ENCODE data around the gene PNLIPRP3.

Gene PNLIPRP3

DNA sequence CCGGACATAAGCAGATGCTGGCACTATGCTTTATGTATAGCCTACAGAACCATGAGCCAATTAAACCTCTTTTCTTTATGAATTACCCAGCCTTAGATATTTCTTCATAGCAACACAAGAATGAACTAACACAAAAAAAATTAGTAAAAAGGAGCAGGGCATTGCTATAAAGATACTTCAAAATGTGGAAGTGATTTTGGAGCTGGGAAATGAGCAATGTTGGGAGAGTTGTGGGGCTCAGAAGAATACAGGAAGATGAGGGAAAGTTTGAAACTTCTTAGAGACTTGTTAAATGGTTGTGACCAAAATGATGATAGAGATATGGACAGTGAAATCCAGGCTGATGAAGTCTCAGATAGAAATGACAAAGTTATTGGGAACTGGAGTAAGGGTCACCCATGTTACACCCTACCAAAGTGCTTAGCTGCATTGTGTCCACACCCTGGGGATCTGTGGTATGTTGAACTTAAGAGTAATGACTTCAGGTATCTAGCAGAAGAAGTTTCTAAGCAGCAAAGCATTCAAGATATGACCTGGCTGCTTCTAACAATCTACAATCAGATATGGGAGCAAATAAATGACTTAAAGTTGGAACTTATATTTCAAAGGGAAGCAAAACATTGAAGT is 24.2 kb downstream of the PNLIPRP3 start:
- DNase-seq = no peak

DNA sequence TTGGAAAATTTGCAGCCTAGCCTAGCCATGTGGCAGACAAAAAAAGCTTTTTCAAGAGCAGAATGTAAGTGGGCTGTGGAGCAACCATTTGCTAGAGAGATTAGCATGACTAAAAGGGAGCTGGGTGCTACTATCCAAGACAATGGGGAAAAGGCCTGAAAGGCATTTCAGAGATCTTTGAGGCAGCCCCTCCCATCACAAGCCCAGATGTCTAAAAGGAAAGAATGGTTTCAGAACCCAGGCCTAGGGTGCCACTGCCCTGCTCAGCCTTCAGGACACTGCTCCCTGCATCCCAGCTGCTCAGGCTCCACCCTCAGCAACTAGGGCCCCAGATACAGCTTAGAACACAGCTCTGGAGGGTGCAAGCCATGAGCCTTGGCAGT is 24.7 kb downstream of the PNLIPRP3 start:
- no peak for DNase-seq

DNA sequence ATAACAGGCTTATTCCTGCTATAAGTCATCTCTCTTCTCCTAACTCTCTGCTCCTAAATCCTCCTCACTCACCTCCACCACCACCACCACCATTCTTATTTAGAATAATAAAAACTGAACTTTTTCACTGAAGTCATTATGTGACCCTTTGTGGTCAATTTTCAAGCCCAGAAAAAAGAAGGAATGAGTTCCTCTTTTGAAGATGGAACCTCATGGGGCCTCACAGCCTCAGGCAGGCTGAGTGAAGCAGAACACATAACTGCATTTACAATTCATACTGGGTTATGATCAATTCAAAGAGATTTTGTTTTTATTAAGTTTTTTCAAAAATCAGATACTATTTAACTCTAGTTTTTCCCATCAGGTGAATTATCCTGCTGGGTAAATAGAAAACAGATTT is 29.8 kb downstream of the PNLIPRP3 start:
- DNase-seq = no peak

DNA sequence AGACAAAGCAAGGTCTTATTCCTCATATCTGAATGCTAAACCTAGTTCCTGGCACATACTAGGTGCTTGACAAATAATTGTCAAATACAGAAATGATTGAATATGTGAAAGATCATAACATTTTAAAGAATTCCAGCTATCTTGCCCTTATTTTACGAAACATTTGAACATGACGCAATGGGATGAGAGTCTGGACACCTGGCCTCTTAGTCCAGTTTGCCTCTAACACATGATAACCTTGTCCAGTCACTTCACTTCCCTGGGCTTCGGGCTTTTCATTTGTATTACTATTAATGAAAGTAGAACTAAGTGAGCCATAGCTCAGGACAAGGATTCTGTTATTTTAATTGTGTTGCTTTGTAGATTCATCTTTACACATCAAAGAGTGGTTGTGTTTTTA is 32.6 kb downstream of the PNLIPRP3 start:
- DNase-seq = no peak

DNA sequence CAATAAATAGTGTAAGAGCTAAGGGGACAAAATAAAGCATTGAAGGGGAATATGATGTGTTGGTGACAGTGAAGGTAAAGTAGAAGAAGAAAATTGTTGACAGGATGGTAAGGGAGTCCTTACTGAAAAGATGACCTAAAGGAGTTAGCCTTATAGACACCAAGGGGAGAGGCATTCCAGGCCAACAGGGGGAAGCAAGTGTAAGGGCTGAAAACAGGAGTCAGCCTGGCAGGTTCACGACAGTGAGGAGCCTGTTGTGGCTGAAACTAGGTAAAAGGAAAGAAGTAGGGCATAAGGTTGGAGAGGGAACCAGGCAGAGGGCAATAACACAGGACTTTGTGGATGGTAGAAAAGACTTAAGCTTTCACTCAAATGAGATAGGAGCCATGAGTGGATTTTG is 34.0 kb downstream of the PNLIPRP3 start:
- DNase-seq = no peak

DNA sequence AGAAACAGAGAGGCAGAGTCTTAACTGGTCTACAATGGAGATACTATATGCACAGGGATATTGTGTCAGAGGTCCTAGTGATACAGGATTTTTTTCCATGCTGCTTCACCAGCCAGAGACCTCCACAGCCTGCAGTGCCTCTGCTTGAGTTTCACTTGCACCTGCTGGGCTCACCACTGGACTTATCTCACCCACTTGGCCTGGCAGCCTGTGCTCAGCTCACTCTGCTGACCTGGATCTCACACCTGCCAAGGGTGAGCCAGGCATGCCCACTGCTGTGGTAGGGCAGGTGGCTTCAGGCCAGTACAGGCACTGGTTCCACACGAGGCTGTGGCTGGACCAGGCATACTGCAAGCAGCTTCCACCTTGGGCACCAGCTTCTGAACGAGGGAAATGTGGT is 36.6 kb downstream of the PNLIPRP3 start:
- no peak for DNase-seq

DNA sequence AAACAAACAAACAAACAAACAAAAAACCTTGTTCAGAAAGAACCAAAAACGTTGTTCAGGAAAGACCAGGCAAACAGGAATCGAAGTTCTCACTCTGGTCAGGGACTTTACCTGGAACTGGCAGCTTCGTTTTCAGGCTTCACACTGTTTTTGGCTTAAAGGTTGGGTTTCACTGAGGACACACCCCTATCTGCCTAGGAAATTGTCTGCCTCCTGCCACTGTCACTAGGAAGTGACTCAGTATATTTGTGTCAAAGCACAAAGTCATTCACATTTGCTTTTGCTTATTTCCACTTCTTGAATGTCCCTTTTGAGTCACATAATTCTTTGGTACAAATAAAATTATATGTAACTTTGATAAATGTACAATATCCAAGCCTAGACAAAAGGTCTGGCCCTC is 37.9 kb downstream of the PNLIPRP3 start:
- DNase-seq = no peak

DNA sequence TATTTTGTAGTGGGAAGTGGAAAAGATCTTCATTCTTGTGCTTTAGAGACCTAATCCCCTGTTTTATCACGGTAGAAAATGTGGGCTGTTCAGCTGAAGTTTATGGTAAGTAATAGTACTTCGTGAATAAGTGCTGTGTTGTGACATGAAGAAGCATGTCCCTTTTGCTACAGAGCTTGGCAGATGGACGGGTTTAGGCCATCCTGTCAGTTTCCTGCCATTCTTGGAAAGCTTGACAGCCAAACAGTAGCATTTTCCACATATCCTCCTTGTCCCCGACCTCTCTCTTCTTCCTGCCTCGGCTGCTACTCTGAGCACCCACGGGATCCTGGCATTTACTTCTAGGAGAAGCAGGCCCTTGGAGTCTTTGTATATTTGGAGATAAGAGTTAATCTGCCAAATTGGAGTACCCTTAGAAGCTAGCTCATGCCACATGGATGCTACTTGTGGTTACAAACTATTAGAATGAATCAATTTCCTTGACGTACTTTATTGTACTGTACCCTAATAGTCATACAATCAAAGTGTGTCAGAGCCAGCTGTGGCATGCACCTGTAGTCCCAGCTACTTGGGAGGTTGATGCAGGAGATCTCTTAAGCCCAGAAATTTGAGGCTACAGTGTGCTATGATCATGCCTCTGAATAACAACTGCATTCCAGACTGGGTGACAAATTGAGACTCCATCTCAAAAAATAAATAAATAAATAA is 39.2 kb downstream of the PNLIPRP3 start:
- DNase-seq = no peak

DNA sequence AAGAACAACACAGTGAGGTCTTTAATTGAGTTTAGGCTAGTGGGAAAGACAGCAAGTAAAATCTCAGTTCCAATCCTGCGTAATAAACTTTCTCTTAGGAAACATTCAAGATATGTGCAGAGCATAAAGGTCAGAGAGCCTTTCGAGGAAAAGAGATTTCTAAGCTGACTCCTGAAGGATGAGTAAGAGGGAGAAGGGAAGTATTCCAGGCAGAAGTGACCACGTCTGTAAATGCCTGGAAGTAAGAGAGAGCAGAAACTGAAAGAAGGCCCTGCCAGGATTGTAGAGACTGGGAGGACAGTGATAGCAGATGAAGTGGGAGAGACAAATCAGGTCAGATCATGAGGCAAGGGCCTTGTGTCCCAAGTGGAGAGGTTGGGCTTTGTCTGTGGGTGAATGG is 41.8 kb downstream of the PNLIPRP3 start:
- DNase-seq = no peak

DNA sequence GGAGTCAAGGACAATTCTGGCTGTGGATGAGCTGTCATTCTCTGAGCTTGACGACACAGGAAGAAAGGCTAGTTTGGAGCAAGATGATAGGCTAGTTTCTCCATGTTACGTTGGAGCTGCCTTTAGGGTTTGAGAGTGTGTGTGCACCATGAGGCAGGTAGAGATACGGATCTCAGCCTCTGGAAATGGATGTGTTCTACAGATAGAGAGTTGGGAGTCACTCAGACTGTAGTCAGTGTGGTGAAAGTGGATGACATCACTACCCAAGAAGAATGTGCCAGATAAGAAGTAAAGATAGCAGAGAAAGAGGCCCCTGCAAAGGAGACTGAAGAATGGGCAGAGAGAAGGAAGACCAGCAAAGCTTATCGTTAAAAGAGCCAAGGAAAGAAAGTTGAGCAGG is 42.4 kb downstream of the PNLIPRP3 start:
- no peak for DNase-seq

DNA sequence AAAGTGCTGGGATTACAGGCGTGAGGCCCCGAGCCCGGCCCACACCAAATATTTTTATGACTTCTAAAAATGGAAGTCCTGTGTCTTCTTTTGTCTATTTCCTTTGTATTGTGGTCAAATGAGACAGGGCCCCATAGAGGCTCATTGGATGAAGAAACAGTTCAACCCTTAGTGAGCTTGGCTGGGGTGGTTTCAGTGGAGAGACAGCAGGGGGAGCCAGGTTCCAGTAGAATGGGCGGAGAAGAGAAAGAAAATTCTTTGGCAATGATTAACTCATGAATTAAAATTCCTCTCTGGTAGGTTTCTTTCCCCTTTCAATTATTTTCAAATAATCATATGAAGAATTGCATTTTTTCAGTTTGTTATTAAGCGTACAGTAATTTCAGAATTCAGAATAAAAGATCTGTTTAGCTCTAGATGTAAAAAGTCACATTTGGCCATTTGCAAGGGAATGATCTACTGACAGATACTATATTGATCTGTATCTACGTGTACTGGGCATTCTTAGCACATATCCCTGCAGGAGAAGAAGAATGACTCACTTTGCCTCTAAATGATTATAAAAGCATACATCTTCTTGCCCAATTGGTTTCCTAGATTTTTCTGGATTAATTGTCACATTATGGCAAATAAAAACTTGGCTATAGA is 43.2 kb downstream of the PNLIPRP3 start:
- no peak for DNase-seq

DNA sequence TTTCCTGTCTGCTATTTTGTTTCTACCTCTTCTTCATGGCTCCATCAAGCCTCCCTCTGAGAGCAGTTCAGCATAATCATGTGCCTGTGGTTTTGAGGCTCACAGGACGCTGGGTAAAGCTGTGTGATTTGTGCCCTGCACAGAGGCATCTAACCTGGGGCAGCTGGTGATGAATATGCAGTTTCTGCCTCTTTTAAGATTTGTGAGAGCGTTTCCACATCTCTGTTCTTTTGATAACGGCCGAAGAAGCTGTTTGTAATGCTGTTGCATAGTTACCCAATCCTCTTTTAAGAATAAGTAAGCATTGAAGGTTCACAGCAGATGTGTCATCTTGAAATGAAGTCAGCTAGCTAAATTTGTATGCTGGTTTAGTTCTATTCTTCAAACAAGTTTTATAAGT is 45.2 kb downstream of the PNLIPRP3 start:
- no peak for DNase-seq

DNA sequence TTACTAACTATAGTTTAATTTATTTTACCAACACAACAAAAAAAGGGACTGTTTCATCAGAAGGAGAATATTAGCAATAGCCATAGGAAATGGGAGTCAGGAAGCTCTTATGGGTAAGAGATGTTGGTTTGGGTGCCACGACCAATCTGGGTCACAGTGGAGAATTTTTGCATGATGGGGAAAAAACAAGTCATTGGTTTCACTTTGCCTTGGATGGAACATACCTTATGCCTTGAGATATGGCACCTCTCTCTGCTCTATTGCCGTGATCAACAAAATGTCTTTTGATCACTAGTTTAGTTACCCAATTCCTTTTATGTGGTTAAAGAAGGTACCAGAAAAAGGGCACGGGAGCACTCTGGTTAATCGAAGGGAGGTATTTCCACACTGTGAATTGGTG is 48.2 kb downstream of the PNLIPRP3 start:
- DNase-seq = no peak

DNA sequence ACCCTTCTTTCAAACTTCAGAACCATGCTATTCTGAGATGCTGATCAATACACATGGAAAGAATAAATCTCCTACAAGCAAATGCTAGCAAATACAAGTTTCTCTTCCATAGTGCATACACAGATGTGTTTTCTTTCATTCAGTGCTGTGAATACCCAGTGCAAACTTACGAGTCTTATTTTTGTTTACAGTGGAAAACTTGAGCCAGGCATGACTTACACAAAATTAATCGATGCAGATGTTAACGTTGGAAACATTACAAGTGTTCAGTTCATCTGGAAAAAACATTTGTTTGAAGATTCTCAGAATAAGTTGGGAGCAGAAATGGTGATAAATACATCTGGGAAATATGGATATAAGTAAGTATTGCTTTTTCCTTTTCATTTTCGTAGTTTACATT is 48.8 kb downstream of the PNLIPRP3 start:
- no peak for DNase-seq

DNA sequence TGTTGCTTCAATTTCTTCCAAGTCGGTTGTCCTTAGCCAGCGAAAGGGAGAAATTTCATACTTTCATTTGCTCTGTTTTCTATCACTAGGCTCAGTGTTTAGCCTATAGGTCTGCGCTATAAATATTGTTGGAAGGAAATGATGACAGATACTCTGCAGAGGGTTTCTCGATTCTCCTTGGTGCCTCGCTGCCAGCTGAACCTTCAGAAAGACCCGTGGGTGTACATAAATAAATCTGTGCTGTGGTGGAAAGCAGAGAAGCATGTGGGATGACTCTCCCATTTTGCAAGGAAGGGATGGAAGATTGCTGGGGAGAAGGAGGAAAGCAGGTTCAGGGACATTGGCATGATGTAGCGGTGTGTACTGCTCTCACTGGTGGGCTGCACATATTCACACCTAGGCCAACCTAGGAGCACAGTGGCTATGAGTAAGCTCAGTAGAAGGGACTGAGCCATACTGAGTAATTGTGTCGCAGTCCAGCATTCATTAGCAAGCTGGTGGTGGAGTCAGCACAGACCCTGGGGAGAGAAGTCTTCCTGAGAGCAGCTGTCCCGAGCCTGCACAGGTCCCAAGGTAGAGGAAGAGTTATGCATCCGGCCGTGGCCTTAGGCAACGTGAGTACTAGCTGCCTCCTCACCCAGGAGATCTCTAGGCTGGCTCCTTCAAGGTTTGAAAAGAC is 50.5 kb downstream of the PNLIPRP3 start:
- DNase-seq = no peak

DNA sequence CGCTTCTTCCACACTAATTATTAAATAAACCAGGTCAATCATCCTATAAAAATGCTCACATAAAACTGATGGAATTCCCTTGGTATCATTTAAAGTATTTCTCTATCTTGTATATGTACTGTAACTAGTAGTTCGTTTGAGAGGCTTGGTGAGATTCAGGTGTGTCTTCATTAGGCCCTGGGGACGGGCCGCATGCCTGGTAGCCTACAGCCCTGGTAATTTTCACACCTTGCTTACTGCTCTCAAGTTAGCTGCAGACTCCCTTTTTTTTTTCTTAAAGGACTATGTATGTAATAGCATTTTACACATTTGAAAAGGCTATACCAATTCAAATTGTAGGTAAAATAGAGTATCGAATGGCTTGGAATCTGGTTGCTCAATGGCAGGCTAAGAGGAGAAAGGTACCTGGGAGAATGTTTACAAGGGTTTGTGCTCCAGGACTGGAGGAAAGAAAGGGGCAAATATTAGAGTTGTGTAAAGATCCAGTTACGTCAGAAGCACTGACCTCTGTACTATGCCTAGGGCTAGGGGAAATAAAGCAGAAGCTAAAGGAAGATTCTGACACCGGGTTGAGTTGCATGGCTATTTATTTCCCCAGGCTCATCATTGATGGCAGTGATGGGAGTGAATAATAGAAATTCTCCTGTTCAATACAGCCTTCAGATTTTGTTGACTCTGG is 59.3 kb downstream of the PNLIPRP3 start:
- no peak for DNase-seq

DNA sequence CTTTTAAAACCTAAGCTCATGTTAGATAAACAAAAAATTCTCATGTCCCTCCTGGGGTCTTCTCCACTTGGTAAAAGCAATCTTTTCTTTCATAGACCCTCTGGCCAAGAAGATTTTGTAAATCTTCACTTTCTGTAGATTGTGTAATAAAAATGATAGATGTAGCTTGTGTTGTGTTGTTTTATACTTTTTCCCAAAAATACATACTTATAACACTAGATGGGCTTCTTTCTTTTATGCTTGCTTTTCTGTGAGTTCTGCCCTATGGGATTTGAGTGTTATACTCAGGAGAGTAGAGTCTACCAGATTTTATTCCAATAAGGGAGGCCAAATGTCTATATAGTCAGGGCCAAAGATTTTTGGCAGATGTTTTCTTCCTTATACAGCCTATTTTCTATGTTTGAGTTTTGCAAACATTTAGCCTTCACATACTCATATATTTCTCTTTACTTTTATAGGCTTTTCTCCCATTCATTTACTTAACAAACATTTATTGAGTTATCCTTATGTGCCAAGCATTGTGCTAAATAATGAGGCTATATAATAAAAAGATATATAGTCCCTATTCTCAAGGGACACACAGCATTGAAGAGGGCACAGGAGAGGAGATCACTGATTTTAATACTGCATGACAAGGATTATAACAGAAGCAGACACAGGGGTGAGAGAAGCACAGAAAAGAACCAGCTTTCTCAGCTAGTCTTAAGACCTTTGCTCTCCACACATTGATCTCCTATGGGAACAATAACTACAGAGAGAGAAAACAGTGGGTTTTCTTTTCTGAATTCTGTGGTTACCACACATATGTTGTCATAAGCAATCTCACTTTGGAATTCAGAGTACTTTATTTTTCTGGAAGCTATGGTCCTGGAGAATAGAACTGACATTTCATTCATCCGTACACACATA is 60.1 kb downstream of the PNLIPRP3 start:
- no peak for DNase-seq

DNA sequence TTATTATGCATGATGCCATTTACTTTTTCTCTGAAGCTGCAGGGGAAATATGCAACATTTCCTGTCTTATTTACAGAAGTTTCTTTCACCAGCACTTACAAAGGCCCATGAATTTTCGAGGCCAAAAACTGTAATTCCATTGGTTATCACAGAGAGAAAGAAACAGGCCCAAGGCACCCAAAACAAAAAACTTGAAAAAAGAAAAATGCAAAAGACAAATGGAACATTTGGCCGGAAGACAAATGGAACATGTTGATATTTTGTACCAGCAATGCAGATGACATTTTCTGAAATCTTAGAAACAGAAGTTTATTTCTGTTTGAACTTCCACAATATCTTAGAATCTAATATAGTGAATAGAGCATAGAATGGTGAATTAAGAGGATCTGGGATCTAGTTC is 61.8 kb downstream of the PNLIPRP3 start:
- DNase-seq = no peak

DNA sequence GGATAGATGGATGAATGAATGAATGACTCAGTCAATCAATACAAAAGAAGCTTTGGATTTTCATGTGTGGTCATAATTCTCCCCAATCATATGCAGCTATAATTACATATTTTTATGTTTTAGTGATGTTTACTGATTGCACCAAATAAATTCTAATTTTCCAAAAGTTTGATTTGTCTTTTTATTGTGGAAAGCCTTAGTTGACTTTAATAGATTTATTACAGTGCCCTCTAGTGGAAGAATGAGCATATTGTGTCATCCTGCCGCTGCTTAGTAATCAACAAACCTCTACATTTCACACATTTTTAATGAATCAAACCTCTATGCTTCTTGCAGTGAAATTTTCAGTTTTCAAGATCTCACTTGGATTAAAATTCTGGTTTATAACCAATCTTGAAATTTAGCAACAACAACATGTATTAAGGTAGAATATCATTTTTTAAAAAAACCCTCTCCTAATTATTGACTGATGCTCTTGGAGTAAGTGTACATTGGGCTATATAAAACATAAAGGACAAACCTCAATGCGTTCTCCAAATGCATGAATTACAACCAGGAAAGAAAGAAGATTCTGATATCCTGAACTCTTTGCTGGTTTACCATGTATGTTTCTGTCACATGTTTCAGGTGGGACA is 62.5 kb downstream of the PNLIPRP3 start:
- peak; percentile 11 for DNase-seq

DNA sequence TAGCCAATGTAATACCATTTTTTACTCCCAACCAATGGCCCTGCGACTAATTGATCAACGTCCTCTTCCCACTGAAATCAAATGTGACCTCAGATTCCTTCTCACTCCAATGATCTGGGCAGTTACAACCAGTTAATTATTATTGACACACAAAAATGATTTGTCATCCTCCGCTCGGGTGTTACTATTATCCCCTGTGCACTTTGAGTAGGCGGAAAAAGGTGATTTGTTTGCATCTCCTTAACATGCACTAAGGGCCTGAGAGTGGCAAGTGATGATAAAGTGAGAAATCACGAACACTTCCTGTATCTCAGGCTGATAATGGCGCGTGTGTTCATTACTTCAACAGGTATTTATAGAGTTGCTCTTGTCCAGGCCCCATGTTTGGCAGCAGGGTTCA is 77.1 kb downstream of the PNLIPRP3 start:
- DNase-seq = no peak

DNA sequence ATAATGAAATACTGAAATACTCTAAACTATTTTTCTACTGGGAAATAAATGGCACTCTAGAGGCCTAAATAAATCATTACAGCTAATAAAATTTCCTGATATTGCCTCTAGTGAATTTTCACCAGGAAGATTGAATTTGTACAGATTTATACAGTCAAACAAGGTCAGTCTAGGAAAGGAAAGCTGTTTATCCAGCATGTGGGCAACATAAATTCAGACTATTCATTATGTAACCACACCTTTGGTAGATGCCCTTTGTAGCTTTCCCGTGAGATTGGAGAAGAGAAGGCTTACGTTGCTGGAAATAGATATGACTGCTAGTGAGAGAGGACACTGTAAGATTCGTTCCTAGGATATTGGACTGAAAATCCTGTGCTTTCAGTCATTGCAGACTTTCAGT is 82.9 kb downstream of the PNLIPRP3 start:
- DNase-seq = no peak

DNA sequence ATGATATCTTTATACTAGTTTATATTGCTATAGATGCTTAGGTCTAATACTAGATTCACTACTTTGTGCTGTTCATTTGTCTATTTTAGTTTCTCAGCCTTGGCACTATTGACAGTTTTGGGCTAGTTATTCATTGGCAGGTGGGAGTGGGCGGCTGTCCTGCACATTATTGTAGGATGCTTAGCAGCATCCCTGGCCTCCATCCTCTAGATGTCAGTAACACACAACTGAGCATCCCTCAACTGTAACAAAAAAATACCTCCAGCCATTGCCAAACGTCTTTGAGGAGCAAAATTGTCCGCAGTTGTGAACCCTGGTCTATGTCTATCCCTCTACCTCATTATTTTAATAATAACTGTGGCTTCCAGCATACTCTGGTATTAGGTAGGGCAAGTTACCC is 83.7 kb downstream of the PNLIPRP3 start:
- DNase-seq = no peak

Data from CD4-positive, alpha-beta T cell treated with Interleukin-21 for 1 hour (primary cell).